Activated CD4-positive, alpha-beta T cell treated with anti-CD3 and anti-CD28 coated beads for 1 hour (primary cell): Measurements from ENCODE around the gene RBP7.

Experiments used
- DNase-seq: peaks from one replicate; pipeline ENCODE4 v3.0.0-alpha.2; 2020

RBP7 gene

GRCh38 chr1:10032590-10033358, 35.7 kb downstream of the RBP7 start, which contains the start of gene UBE4B:
Gene UBE4B, plus strand, starts transcription at chr1:10032958. Its CDS starts 713 bp downstream, at chr1:10033671.
- peak; percentile 99 for DNase-seq

- peak; percentile 8 for DNase-seq
Observed at GRCh38 chr1:10033359-10033845, 36.4 kb downstream of the RBP7 start.

GRCh38 chr1:10042746-10043145, 45.7 kb downstream of the RBP7 start:
- DNase-seq: no peak

GRCh38 chr1:10045480-10046355, 48.7 kb downstream of the RBP7 start:
- DNase-seq: no peak

- DNase-seq: no peak
Observed at GRCh38 chr1:10046356-10047085, 49.5 kb downstream of the RBP7 start.

GRCh38 chr1:10048601-10049000, 51.6 kb downstream of the RBP7 start:
- no peak for DNase-seq

GRCh38 chr1:10050611-10051010, 53.6 kb downstream of the RBP7 start:
- no peak for DNase-seq

- DNase-seq: no peak
Observed at GRCh38 chr1:10051656-10052055, 54.6 kb downstream of the RBP7 start.

- DNase-seq: no peak
Observed at GRCh38 chr1:10052347-10052746, 55.3 kb downstream of the RBP7 start.

- DNase-seq: no peak
Observed at GRCh38 chr1:10054465-10054864, 57.4 kb downstream of the RBP7 start.

GRCh38 chr1:10056599-10056987, 59.6 kb downstream of the RBP7 start:
- DNase-seq: no peak

GRCh38 chr1:10057343-10057742, 60.3 kb downstream of the RBP7 start:
- DNase-seq: no peak

GRCh38 chr1:10057796-10058195, 60.8 kb downstream of the RBP7 start:
- no peak for DNase-seq

GRCh38 chr1:10059342-10059718, 62.3 kb downstream of the RBP7 start:
- DNase-seq: no peak

- no peak for DNase-seq
Observed at GRCh38 chr1:10060311-10061100, 63.5 kb downstream of the RBP7 start.

- no peak for DNase-seq
Observed at GRCh38 chr1:10061276-10061675, 64.2 kb downstream of the RBP7 start.

- no peak for DNase-seq
Observed at GRCh38 chr1:10063878-10064277, 66.8 kb downstream of the RBP7 start.

GRCh38 chr1:10064416-10065343, 67.7 kb downstream of the RBP7 start:
- no peak for DNase-seq

- DNase-seq: no peak
Observed at GRCh38 chr1:10065344-10065685, 68.3 kb downstream of the RBP7 start.
